Keratinocyte (primary cell): ENCODE results near the gene HBA2. TPM values are rescaled to one million over a fixed set of nuclear protein-coding genes. Genes with fewer than 3 reads are reported as not detected.

Experiments
- DNase-seq: peaks from one replicate; pipeline ENCODE4 v3.0.0-alpha.2; 2011; ENCODE audit warnings: low read depth, missing footprints, low spot score
- FAIRE-seq: peaks from 2 replicates; lab custom pipeline; 2011; peaks lifted over from hg19 to GRCh38; lab: Jason Lieb, UNC
- H2AFZ ChIP-seq: 2 replicates; pipeline ENCODE4 v1.6.0; 2012; ENCODE audit warnings: low read length, control low read depth, inconsistent platforms; ENCODE audit not compliant: control insufficient read depth
- H3K27ac ChIP-seq: 2 replicates; pipeline ENCODE4 v1.5.1; 2011; ENCODE audit warnings: low read length; ENCODE audit not compliant: control insufficient read depth, insufficient read depth
- H3K27me3 ChIP-seq: 3 replicates; pipeline ENCODE4 v1.6.0; 2011; ENCODE audit warnings: low read length; ENCODE audit not compliant: control insufficient read depth, insufficient read depth; ENCODE audit errors: extremely low read depth
- H3K36me3 ChIP-seq, 2 experiments: 2 replicates in 1 of 2; 3 replicates in 1 of 2; pipeline ENCODE4 v1.5.1; 2011; ENCODE audit warnings: low read length in 2 of 2, mild to moderate bottlenecking in 1 of 2; ENCODE audit not compliant: control insufficient read depth in 2 of 2, insufficient read depth in 2 of 2; ENCODE audit errors: extremely low read depth in 1 of 2
- H3K4me1 ChIP-seq: 3 replicates; pipeline ENCODE4 v1.5.1; 2011; ENCODE audit warnings: low read length; ENCODE audit not compliant: control insufficient read depth, insufficient read depth; ENCODE audit errors: extremely low read depth
- H3K4me2 ChIP-seq: 3 replicates; pipeline ENCODE4 v1.6.0; 2011; ENCODE audit warnings: low read depth, low read length; ENCODE audit not compliant: control insufficient read depth, insufficient read depth; ENCODE audit errors: extremely low read depth
- H3K4me3 ChIP-seq, 3 experiments: fragments of 200-600 bp in 1 of 3; sonication (generic) in 1 of 3; 2 replicates in 2 of 3; 3 replicates in 1 of 3; pipeline ENCODE4 v1.5.1; 2011 to 2016; ENCODE audit warnings: low read length in 3 of 3, mild to moderate bottlenecking in 3 of 3, control low read depth in 2 of 3, inconsistent platforms in 1 of 3, low read depth in 1 of 3, mixed read lengths in 1 of 3, mixed run types in 1 of 3, moderate library complexity in 1 of 3; ENCODE audit not compliant: control insufficient read depth in 2 of 3, insufficient read depth in 2 of 3; ENCODE audit errors: extremely low read depth in 1 of 3
- H3K79me2 ChIP-seq: 2 replicates; pipeline ENCODE4 v1.6.0; 2012; ENCODE audit warnings: low read length; ENCODE audit not compliant: control insufficient read depth, insufficient read depth
- H3K9ac ChIP-seq: 3 replicates; pipeline ENCODE4 v1.6.0; 2011; ENCODE audit warnings: low read length; ENCODE audit not compliant: control insufficient read depth, insufficient read depth; ENCODE audit errors: extremely low read depth
- H3K9me1 ChIP-seq: 3 replicates; pipeline ENCODE4 v1.6.0; 2011; ENCODE audit warnings: low read length; ENCODE audit not compliant: control insufficient read depth, insufficient read depth; ENCODE audit errors: extremely low read depth
- H3K9me3 ChIP-seq: 2 replicates; pipeline ENCODE4 v1.5.1; 2012; ENCODE audit warnings: low read depth, low read length; ENCODE audit not compliant: control insufficient read depth
- H4K20me1 ChIP-seq: 3 replicates; pipeline ENCODE4 v1.6.0; 2011; ENCODE audit warnings: low read length; ENCODE audit not compliant: control insufficient read depth, insufficient read depth; ENCODE audit errors: extremely low read depth
- EZH2 ChIP-seq: IDR thresholded peaks from one replicate; pipeline ENCODE4 v1.6.1; 2012; ENCODE audit warnings: inconsistent platforms, mild to moderate bottlenecking, low read length, moderate library complexity
- dilution Hi-C: fragments of 300-500 bp; cut with MboI; formaldehyde crosslinking; loops from one replicate; pipeline ENCODE4 v1.7.0; 2020; ENCODE audit warnings: low sequenced_read_pairs; ENCODE audit not compliant: extremely low pct_ligation_motif_present
- polyA plus RNA-seq, 5 experiments: library from polyadenylated mRNA; depleted of rRNA in 3 of 5; stranded (reverse) in 3 of 5; stranded (forward) in 1 of 5; unstranded in 1 of 5; fragments of >200 nt; gene quantifications; 1 replicate in 1 of 5; 2 replicates in 3 of 5; 3 replicates in 1 of 5; pipeline versions ENCODE4 v1.2.1 to v1.2.3, GENCODE V29; 2011 to 2012; ENCODE audit warnings: missing spikeins in 2 of 5, low read depth in 1 of 5, low replicate concordance in 1 of 5
- TF ChIP-seq, protein P1 (sequence below), 3 experiments: IDR thresholded peaks in 1 of 3; conservative IDR thresholded peaks in 1 of 3; optimal IDR thresholded peaks in 1 of 3; 2 replicates in 2 of 3; 3 replicates in 1 of 3; pipeline versions ENCODE3 to v1.5.1; 2011; ENCODE audit warnings: low read length in 3 of 3, mild to moderate bottlenecking in 3 of 3, moderate library complexity in 2 of 3, control low read depth in 1 of 3, inconsistent platforms in 1 of 3; ENCODE audit not compliant: insufficient read depth in 2 of 3; ENCODE audit errors: extremely low read depth in 1 of 3

Gene HBA2
- polyA plus RNA-seq, 1 donor (not counting 4 experiments of a cell fraction or from before 2014, with no cell fraction given), result not detected

DNA sequence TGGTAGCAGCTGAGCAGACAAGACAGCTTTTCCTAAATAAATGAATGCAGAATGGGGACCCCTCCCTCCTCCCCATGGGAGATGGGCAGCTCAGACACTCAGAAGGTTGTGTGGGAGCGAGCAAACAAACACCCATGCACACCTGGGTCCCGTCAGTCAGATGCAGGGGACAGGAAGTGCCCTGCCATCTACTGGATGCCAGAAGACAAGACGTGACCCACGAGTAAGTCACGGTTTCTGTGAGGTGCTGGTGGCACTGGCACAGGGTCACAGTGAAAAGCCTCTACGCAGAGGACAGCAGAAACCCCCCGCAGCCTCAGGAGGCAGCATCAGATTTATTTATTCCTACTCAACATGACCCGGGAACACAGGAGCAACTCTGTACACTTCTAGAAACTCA lies 16.0 kb downstream of the HBA2 start:
- TF ChIP-seq, protein P1, sequence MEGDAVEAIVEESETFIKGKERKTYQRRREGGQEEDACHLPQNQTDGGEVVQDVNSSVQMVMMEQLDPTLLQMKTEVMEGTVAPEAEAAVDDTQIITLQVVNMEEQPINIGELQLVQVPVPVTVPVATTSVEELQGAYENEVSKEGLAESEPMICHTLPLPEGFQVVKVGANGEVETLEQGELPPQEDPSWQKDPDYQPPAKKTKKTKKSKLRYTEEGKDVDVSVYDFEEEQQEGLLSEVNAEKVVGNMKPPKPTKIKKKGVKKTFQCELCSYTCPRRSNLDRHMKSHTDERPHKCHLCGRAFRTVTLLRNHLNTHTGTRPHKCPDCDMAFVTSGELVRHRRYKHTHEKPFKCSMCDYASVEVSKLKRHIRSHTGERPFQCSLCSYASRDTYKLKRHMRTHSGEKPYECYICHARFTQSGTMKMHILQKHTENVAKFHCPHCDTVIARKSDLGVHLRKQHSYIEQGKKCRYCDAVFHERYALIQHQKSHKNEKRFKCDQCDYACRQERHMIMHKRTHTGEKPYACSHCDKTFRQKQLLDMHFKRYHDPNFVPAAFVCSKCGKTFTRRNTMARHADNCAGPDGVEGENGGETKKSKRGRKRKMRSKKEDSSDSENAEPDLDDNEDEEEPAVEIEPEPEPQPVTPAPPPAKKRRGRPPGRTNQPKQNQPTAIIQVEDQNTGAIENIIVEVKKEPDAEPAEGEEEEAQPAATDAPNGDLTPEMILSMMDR (optimal IDR thresholded peaks at IDR 0.05 in 1 of 3, IDR thresholded peaks at IDR 0.05 in 1 of 3, conservative IDR thresholded peaks at IDR 0.05 in 1 of 3; ENCODE audit: extremely low read depth in 1 of 3, insufficient read depth in 2 of 3, low read length in 3 of 3), result peak in 2 of 3 experiments; percentile 7 to 40
- TF ChIP-seq EZH2, result no peak
- H3K4me1 ChIP-seq, result no peaks in the 10 kb centered on the region
- no peaks in the 10 kb centered on the region for H3K27me3 ChIP-seq
- no peak overlapping the region for H3K4me3 ChIP-seq
- H3K36me3 ChIP-seq, result peaks cover 33 to 34% of the 10 kb centered on the region in 2 experiments
- FAIRE-seq (no peak), DNase-seq (no peak)
- no peak overlapping the region for H3K9ac ChIP-seq
- no peak overlapping the region for H3K4me2 ChIP-seq
- H3K9me3 ChIP-seq, result no peaks in the 10 kb centered on the region
- H3K79me2 ChIP-seq, result no peaks in the 10 kb centered on the region
- H3K27ac ChIP-seq, result no peak overlapping the region
- dilution Hi-C loops, result no loop called here
- peaks cover 6% of the 10 kb centered on the region for H4K20me1 ChIP-seq
- H3K9me1 ChIP-seq, result no peaks in the 10 kb centered on the region
- no peak overlapping the region for H2AFZ ChIP-seq

DNA sequence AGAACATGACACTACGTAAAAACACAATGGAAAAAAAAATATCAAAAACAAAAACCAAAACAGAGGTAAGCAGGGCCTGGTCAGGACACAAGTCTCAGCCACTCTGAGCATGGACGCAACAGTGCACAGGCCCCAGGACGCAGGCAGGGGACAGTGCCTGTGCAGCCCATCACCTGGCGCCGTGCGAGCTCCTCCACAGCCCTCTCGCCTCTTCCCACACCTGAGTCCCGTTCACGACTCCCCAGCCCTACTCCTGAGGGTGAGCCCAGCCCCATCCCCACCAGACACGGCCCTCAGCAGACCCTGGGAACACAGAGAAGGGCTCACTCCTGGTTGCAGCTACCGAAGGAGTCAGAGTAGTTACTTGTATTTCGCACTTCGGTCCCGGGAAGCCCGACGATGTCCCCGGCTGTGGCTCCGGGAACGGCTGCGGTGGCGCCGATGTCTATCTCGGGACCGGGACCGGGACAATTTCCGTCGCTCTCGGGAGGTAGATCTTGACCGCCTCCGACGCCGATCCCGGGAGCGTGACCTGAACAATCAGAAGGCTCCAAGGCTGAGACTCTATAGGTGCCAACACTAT lies 17.0 kb downstream of the HBA2 start:
- dilution Hi-C loops, result no loop called here
- Histone ChIP-seq H3K79me2 (no peaks in the 10 kb centered on the region), H3K9me3 (no peaks in the 10 kb centered on the region), H4K20me1 (peaks cover 6% of the 10 kb centered on the region), H3K36me3 (peaks cover 33 to 38% of the 10 kb centered on the region in 2 experiments), H2AFZ (no peak overlapping the region), H3K27ac (no peak overlapping the region), H3K4me2 (no peak overlapping the region), H3K9me1 (no peaks in the 10 kb centered on the region), H3K4me1 (no peaks in the 10 kb centered on the region), H3K9ac (no peak overlapping the region), H3K27me3 (no peaks in the 10 kb centered on the region), H3K4me3 (no peak overlapping the region)
- TF ChIP-seq, protein P1 (optimal IDR thresholded peaks at IDR 0.05 in 1 of 3, IDR thresholded peaks at IDR 0.05 in 1 of 3, conservative IDR thresholded peaks at IDR 0.05 in 1 of 3; ENCODE audit: extremely low read depth in 1 of 3, insufficient read depth in 2 of 3, low read length in 3 of 3), result no peak
- no peak for TF ChIP-seq EZH2
- DNase-seq, result no peak
- no peak for FAIRE-seq
